MCF 10A (cell line): Measurements from ENCODE around the gene CDHR4. TPM values are rescaled to one million over a fixed set of nuclear protein-coding genes. Genes with fewer than 3 reads are reported as not detected.
A peak's percentile ranks its signal among the peaks of the same experiment; 100 is the strongest.
"Not testable (repeated sequence)": the region's sequence is repeated elsewhere in the genome, so short reads cannot be mapped to it uniquely, and the experiment has no call there.

Source experiments
- BruUV-seq: library from RNA; stranded (reverse); fragments of 400-500 nt; replicated peaks from 2 replicates; lab custom pipeline; 2021; lab: Mats Ljungman, UMichigan
- CTCF ChIA-PET: fragments of 300-600 bp; sonication (Branson Sonifier 250); formaldehyde crosslinking; extraction: SDS; loops from one replicate; lab custom pipeline; 2021; ENCODE audit warnings: antibody characterized with exemption, inconsistent platforms; lab: Yijun Ruan, JAX
- POLR2A ChIA-PET: fragments of 300-600, 350-650 bp; sonication (Branson Sonifier 250); formaldehyde crosslinking; extraction: SDS; loops from one replicate; lab custom pipeline; 2020; ENCODE audit warnings: antibody characterized with exemption, inconsistent platforms; lab: Yijun Ruan, JAX
- DNase-seq: peaks from one replicate; pipeline ENCODE4 v3.0.0-alpha.2; 2018; ENCODE audit not compliant: unreplicated experiment
- H3K27ac Mint-ChIP-seq: one replicate; pipeline ENCODE4 v1.8.0; 2022; ENCODE audit warnings: mild to moderate bottlenecking, low read depth, mixed read lengths; ENCODE audit not compliant: unreplicated experiment
- H3K27me3 Mint-ChIP-seq: one replicate; pipeline ENCODE4 v1.8.0; 2022; ENCODE audit warnings: mixed read lengths; ENCODE audit not compliant: insufficient read depth, unreplicated experiment
- H3K36me3 Mint-ChIP-seq: one replicate; pipeline ENCODE4 v1.8.0; 2022; ENCODE audit warnings: mild to moderate bottlenecking, moderate library complexity, mixed read lengths; ENCODE audit not compliant: insufficient read depth, unreplicated experiment
- H3K4me1 Mint-ChIP-seq: one replicate; pipeline ENCODE4 v1.8.0; 2022; ENCODE audit warnings: mixed read lengths; ENCODE audit not compliant: insufficient read depth, unreplicated experiment
- H3K4me3 Mint-ChIP-seq: one replicate; pipeline ENCODE4 v1.8.0; 2022; ENCODE audit warnings: mild to moderate bottlenecking, moderate library complexity, mixed read lengths; ENCODE audit not compliant: unreplicated experiment
- H3K9me3 Mint-ChIP-seq: one replicate; pipeline ENCODE4 v1.8.0; 2022; ENCODE audit warnings: mixed read lengths; ENCODE audit not compliant: unreplicated experiment
- intact Hi-C: fragments of 100-400 bp; cut with micrococcal nuclease; formaldehyde crosslinking; loops from 2 replicates; pipeline ENCODE4 v1.14.1; 2022
- total RNA-seq: library from RNA; stranded (reverse); gene quantifications from 2 replicates; pipeline ENCODE4 v1.2.3, GENCODE V29; 2022
- TF ChIP-seq, protein P1 (sequence below): fragments of 200-600 bp; IDR thresholded peaks from one replicate; pipeline ENCODE4 v1.8.0; 2022; ENCODE audit warnings: antibody characterized with exemption, mild to moderate bottlenecking; ENCODE audit not compliant: unreplicated experiment

CDHR4 gene
- total RNA-seq, 1 experiment from 2014 or later, result 1.1 TPM

DNA sequence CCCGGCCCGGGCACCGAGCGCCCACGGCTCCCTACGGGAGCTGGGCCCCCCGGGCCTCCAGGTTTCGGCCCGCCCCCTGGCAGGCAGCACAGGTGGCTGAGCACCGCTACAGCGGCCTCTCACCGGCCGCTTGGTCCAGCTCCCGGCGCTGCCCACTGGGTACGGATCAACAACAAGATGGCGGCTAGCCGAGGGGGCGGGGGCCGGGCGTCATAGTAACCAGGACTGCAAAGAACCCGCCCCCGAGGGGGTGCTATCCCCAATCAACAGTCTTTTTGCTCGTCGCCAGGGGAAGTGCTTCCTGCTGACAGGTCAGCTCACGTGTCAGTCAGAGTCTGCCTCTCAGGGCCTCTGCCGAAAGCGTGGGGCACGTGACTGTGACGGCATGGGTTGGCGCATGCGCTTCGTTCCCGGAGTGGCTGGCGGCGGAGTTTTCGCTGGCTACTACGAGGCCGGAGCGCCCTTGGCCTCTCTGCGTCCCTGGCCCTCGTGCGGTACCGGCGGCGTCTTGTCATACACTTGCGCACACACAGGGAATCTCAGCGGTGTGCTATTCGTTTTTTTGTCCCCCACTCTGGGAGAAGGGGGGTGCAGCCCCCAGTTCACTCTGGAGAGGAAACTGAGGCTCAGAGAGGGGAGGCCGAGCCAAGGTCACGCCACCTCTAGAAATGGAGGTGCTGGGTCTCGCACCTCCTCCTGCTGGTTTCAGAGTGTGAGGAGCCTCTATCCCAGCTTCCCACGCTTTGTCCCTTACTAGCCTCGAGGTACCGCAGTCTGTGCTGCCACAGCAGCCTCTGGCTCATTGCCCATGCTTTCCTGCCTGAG, 13.1 kb downstream of the CDHR4 start, which contains the start of gene IP6K1:
Gene IP6K1, minus strand, starts transcription at position 186 of the 825 bp plus-strand sequence. CDS start 38,502 bp downstream, outside the sequence.
- ChIA-PET POLR2A (interaction anchor here (0.5 to 3.5 kb wide), 22 partner anchors 11 to 303 kb away, joined by 3 to 33 read pairs (median 4); partner anchors contain the start of genes AMIGO3, CDHR4, GMPPB and INKA1), CTCF (interaction anchor here (0.6 to 3.2 kb wide), 8 partner anchors 10 to 139 kb away, joined by 3 to 15 read pairs (median 3); partner anchors contain the start of gene CDHR4)
- H3K4me1 Mint-ChIP-seq, result no peaks in the 10 kb centered on the region
- H3K27me3 Mint-ChIP-seq, result no peaks in the 10 kb centered on the region
- BruUV-seq, result no TSS peak
- peak within 1 kb of the TSS; percentile 97 for H3K27ac Mint-ChIP-seq
- peak within 1 kb of the TSS; percentile 84 for H3K4me3 Mint-ChIP-seq
- peak; percentile 100 for DNase-seq
- no peaks in the 10 kb centered on the region for H3K9me3 Mint-ChIP-seq
- peaks cover 11% of the 10 kb centered on the region for H3K36me3 Mint-ChIP-seq
- TF ChIP-seq, protein P1, sequence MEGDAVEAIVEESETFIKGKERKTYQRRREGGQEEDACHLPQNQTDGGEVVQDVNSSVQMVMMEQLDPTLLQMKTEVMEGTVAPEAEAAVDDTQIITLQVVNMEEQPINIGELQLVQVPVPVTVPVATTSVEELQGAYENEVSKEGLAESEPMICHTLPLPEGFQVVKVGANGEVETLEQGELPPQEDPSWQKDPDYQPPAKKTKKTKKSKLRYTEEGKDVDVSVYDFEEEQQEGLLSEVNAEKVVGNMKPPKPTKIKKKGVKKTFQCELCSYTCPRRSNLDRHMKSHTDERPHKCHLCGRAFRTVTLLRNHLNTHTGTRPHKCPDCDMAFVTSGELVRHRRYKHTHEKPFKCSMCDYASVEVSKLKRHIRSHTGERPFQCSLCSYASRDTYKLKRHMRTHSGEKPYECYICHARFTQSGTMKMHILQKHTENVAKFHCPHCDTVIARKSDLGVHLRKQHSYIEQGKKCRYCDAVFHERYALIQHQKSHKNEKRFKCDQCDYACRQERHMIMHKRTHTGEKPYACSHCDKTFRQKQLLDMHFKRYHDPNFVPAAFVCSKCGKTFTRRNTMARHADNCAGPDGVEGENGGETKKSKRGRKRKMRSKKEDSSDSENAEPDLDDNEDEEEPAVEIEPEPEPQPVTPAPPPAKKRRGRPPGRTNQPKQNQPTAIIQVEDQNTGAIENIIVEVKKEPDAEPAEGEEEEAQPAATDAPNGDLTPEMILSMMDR, result no peak
- intact Hi-C loops, result loop anchor here (2.0 kb wide), 1 partner anchor 16 kb away; the partner anchor contains the start of gene INKA1

DNA sequence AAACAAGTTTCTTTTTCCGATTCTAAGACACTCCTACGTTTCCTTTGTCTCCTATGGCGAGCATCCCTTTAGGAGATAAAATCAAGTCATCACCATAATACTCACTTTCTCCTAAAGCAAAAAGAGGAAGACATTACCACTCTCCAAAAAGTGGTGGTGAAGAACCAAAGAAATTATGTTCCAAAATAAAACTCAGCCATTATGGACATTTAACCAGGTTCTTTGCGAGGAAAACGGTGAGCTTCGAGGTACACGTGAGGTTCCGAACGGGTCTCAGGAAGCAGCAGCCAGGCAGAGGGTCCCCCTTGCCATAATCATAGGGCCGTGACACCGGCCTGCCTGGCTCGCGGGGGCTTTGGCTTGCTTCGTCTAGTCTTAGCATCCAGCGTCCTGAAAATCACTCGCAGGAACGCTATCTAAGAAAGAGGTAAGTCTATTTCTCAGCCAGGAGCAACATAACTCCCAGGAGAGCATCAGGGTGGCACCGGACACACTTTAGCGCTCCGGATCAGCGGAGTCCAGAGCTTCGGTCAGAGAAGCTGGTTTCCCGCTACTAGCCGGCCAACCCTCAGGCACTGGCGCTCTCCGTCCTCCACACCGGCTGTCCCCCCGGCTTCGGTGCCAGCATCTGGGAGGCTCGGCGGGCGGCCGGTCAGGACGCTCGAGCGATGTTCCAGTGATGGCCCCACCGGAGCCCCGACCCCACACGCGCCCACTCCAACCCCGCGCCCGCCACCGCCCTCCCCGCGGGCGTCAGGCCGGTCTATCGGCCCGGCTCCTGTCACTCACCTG, 13.9 kb downstream of the CDHR4 start:
- no TSS peak for BruUV-seq
- DNase-seq, result peak; percentile 34
- H3K4me1 Mint-ChIP-seq, result no peaks in the 10 kb centered on the region
- ChIA-PET POLR2A (interaction anchor here (0.5 to 3.5 kb wide), 19 partner anchors 11 to 304 kb away, joined by 3 to 33 read pairs (median 5); partner anchors contain the start of genes AMIGO3, CDHR4, GMPPB and INKA1), CTCF (interaction anchor here (0.6 to 3.2 kb wide), 4 partner anchors 16 to 84 kb away, joined by 3 to 15 read pairs (median 3); no protein-coding TSS in a partner anchor)
- peaks cover 19% of the 10 kb centered on the region for H3K36me3 Mint-ChIP-seq
- peak overlapping the region; percentile 84 for H3K4me3 Mint-ChIP-seq
- peak overlapping the region; percentile 70 for H3K27ac Mint-ChIP-seq
- H3K27me3 Mint-ChIP-seq, result no peaks in the 10 kb centered on the region
- intact Hi-C loops, result loop anchor here (2.0 kb wide), 1 partner anchor 17 kb away; the partner anchor contains the start of gene INKA1
- TF ChIP-seq, protein P1, result no peak
- H3K9me3 Mint-ChIP-seq, result no peaks in the 10 kb centered on the region

DNA sequence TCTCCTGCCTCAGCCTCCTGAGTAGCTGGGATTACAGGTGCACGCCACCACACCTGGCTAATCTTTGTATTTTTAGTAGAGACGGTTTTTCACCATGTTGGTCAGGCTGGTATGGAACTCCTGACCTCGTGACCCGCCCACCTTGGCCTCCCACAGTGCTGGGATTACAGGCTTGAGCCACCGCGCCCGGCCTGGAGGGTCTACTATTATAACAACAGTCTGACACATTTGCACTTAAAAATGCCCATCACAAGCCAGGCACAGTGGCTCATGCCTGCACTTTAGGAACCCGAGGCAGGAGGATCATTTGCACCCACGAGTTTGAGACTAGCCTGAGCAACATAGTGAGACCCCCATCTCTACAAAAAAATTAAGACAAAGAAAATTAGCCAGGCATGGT, 17.4 kb downstream of the CDHR4 start:
- H3K4me1 Mint-ChIP-seq, H3K4me3 Mint-ChIP-seq, H3K27ac Mint-ChIP-seq, DNase-seq, H3K9me3 Mint-ChIP-seq, intact Hi-C loops, H3K27me3 Mint-ChIP-seq, BruUV-seq: not testable (repeated sequence)
- CTCF ChIA-PET, result interaction anchor here (0.6 to 3.0 kb wide), 3 partner anchors 57 to 80 kb away, joined by 3 to 8 read pairs (median 4); no protein-coding TSS in a partner anchor
- peaks cover 42% of the 10 kb centered on the region for H3K36me3 Mint-ChIP-seq
- POLR2A ChIA-PET, result interaction anchor here (1.0 kb wide), 1 partner anchor 23 kb away, joined by 3 read pairs; no protein-coding TSS in a partner anchor

DNA sequence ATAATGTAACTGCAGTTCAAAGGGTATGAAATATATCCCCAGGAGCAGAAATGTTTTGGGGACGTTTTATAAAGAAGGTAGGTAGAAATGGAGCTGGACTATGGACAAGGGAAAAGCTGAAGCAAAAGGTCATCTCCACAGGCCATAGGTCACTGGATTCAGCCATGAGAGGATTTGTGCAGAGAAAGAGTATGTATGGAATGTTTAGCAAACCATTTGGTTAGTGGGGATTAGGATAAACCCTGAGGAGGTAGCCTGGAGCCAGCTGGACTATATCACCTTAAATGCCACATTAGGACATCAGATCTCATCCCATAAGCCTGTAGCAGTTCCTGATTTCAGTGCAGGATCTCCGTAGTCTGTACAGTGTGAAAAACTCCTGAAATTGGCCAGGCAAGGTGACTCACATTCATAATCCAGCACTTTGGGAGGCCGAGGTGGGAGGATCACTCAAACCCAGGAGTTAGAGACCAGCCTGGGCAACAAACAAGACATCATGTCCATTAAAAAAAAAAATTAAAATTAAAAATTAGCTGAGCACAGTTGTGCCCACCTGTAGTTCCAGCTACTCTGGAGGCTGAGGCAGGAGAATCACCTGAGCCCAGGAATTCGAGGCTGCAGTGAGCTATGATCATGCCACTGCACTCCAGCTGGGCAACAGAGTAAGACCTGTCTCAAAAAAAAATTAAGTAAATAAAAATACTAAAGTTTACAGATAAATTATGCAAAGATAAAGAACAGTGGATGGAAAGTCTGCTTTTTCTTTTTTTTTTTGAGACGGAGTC, 18.1 kb downstream of the CDHR4 start:
- CTCF ChIA-PET, result interaction anchor here (0.6 to 3.0 kb wide), 2 partner anchors 58 to 78 kb away, joined by 3 to 8 read pairs; no protein-coding TSS in a partner anchor
- DNase-seq, result no peak
- Mint-ChIP-seq H3K4me3 (no peak overlapping the region), H3K27ac (no peak overlapping the region), H3K4me1 (peaks cover 8% of the 10 kb centered on the region), H3K9me3 (no peaks in the 10 kb centered on the region), H3K36me3 (peaks cover 42% of the 10 kb centered on the region), H3K27me3 (no peaks in the 10 kb centered on the region)
- TF ChIP-seq, protein P1, result no peak
- intact Hi-C loops, result no loop called here
- POLR2A ChIA-PET, result interaction anchor here (0.6 to 1.4 kb wide), 3 partner anchors 18 to 25 kb away, joined by 3 read pairs; no protein-coding TSS in a partner anchor
- BruUV-seq, result no TSS peak

DNA sequence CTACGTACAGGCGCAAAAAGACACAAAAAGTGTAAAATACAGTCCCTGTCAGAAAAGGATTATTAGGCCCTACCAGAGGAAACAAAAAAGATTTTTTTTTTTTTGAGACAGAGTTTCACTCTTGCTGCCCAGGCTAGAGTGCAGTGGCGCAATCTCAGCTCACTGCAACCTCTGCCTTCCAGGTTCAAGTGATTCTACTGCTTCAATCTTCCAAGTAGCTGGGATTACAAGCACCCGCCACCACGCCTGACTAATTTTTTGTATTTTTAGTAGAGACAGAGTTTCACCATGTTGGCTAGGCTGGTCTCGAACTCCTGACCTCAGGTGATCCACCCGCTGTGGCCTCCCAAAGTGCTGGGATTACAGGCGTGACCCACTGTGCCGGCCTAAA, 18.7 kb downstream of the CDHR4 start:
- H3K27ac Mint-ChIP-seq, CTCF ChIA-PET, H3K4me1 Mint-ChIP-seq, H3K9me3 Mint-ChIP-seq, H3K4me3 Mint-ChIP-seq, BruUV-seq, H3K27me3 Mint-ChIP-seq, intact Hi-C loops, DNase-seq: not testable (repeated sequence)
- POLR2A ChIA-PET, result interaction anchor here (1.4 kb wide), 1 partner anchor 24 kb away, joined by 3 read pairs; no protein-coding TSS in a partner anchor
- peaks cover 42% of the 10 kb centered on the region for H3K36me3 Mint-ChIP-seq
